IMR-90 (cell line): ENCODE results near the gene ERMP1. TPM values are rescaled to one million over a fixed set of nuclear protein-coding genes. Genes with fewer than 3 reads are reported as not detected.
A peak's percentile ranks its signal among the peaks of the same experiment; 100 is the strongest.

Source experiments
- ATAC-seq: fragments of 200-7000 bp; cut with Tn5 transposase; 2 replicates; pipeline ENCODE4 v1.9.1; 2020; ENCODE audit warnings: low read depth, mild to moderate bottlenecking, moderate library complexity
- BruUV-seq: library from RNA; stranded (reverse); fragments of 400-500 nt; replicated peaks from 2 replicates; lab custom pipeline; 2021; lab: Mats Ljungman, UMichigan
- CTCF ChIA-PET: fragments of 300-600 bp; formaldehyde crosslinking; extraction: SDS; loops from one replicate; lab custom pipeline; 2021; ENCODE audit warnings: antibody characterized with exemption; lab: Yijun Ruan, JAX
- POLR2A ChIA-PET: fragments of 300-600 bp; sonication (Branson Sonifier 250); formaldehyde crosslinking; loops from one replicate; lab custom pipeline; 2022; ENCODE audit warnings: antibody characterized with exemption; ENCODE audit not compliant: unreplicated experiment; lab: Charles Lee
- DNase-seq: peaks from one replicate; pipeline ENCODE4 v3.0.0; 2013
- H2AFZ ChIP-seq: replicated peaks from 2 replicates; pipeline ENCODE3; 2013; ENCODE audit warnings: low read length, mild to moderate bottlenecking; ENCODE audit not compliant: poor library complexity
- H2AK5ac ChIP-seq: 2 replicates; pipeline ENCODE4 v1.6.1; 2013; ENCODE audit warnings: low read depth, low read length, inconsistent platforms
- H2AK9ac ChIP-seq: replicated peaks from 2 replicates; pipeline ENCODE3; 2013; ENCODE audit warnings: mild to moderate bottlenecking, low read depth, low read length, moderate library complexity; ENCODE audit not compliant: poor library complexity
- H2BK120ac ChIP-seq: 2 replicates; pipeline ENCODE4 v1.6.1; 2013; ENCODE audit warnings: low read depth, low read length, inconsistent platforms
- H2BK15ac ChIP-seq: 3 replicates; pipeline ENCODE4 v1.6.1; 2013; ENCODE audit warnings: low read depth, low read length, inconsistent platforms
- H2BK20ac ChIP-seq: 2 replicates; pipeline ENCODE4 v1.6.1; 2013; ENCODE audit warnings: low read depth, mild to moderate bottlenecking, inconsistent platforms, low read length, moderate library complexity
- H2BK5ac ChIP-seq: 2 replicates; pipeline ENCODE4 v1.6.1; 2013; ENCODE audit warnings: mild to moderate bottlenecking, low read depth, low read length, inconsistent platforms; ENCODE audit not compliant: poor library complexity, severe bottlenecking
- H3K14ac ChIP-seq: replicated peaks from 2 replicates; pipeline ENCODE4 v1.6.1; 2013; ENCODE audit warnings: low read depth, low read length, inconsistent platforms
- H3K18ac ChIP-seq: 2 replicates; pipeline ENCODE4 v1.6.1; 2013; ENCODE audit warnings: low read depth, low read length, control low read depth
- H3K23ac ChIP-seq: 2 replicates; pipeline ENCODE4 v1.6.1; 2013; ENCODE audit warnings: low read depth, low read length, inconsistent platforms
- H3K27ac ChIP-seq: 2 replicates; pipeline ENCODE4 v1.5.1; 2013; ENCODE audit warnings: mild to moderate bottlenecking, control low read depth, low read length; ENCODE audit not compliant: insufficient read depth
- H3K27me3 ChIP-seq: 2 replicates; pipeline ENCODE4 v1.6.1; 2013; ENCODE audit warnings: low read length; ENCODE audit not compliant: control insufficient read depth, insufficient read depth
- H3K36me3 ChIP-seq: 2 replicates; pipeline ENCODE4 v1.6.1; 2013; ENCODE audit warnings: low read length, mixed read lengths; ENCODE audit not compliant: control insufficient read depth, insufficient read depth
- H3K4ac ChIP-seq: 2 replicates; pipeline ENCODE4 v1.6.1; 2013; ENCODE audit warnings: low read depth, low read length, inconsistent platforms
- H3K4me1 ChIP-seq: 2 replicates; pipeline ENCODE4 v1.6.1; 2013; ENCODE audit warnings: low read length, mixed read lengths; ENCODE audit not compliant: control insufficient read depth, insufficient read depth
- H3K4me2 ChIP-seq: 2 replicates; pipeline ENCODE4 v1.6.1; 2013; ENCODE audit warnings: low read depth, mild to moderate bottlenecking, control low read depth, low read length, moderate library complexity
- H3K4me3 ChIP-seq: 2 replicates; pipeline ENCODE4 v1.5.1; 2013; ENCODE audit warnings: low read depth, mild to moderate bottlenecking, control low read depth, low read length, moderate library complexity; ENCODE audit not compliant: insufficient read depth
- H3K56ac ChIP-seq: 2 replicates; pipeline ENCODE4 v1.6.1; 2013; ENCODE audit warnings: low read length, inconsistent platforms; ENCODE audit not compliant: insufficient read depth; ENCODE audit errors: extremely low read depth
- H3K79me1 ChIP-seq, 2 experiments: 2 replicates each; pipeline ENCODE4 v1.6.1; 2013; ENCODE audit warnings: low read length in 2 of 2, inconsistent platforms in 1 of 2, low read depth in 1 of 2
- H3K9ac ChIP-seq: 2 replicates; pipeline ENCODE4 v1.6.1; 2013; ENCODE audit warnings: low read depth, low read length, control low read depth
- H3K9me1 ChIP-seq: 2 replicates; pipeline ENCODE4 v1.6.1; 2013; ENCODE audit warnings: low read length, inconsistent platforms; ENCODE audit not compliant: insufficient read depth
- H3K9me3 ChIP-seq: 2 replicates; pipeline ENCODE4 v1.6.1; 2013; ENCODE audit warnings: low read length; ENCODE audit not compliant: control insufficient read depth, insufficient read depth
- H4K20me1 ChIP-seq: 2 replicates; pipeline ENCODE4 v1.6.1; 2013; ENCODE audit warnings: low read length, inconsistent platforms; ENCODE audit not compliant: insufficient read depth
- H4K5ac ChIP-seq: 2 replicates; pipeline ENCODE4 v1.6.1; 2013; ENCODE audit warnings: mild to moderate bottlenecking, low read depth, low read length, control low read depth
- H4K8ac ChIP-seq, 2 experiments: 2 replicates each; pipeline ENCODE4 v1.6.1; 2013; ENCODE audit warnings: low read depth in 2 of 2, low read length in 2 of 2, control low read depth in 1 of 2, inconsistent platforms in 1 of 2
- H4K91ac ChIP-seq: 2 replicates; pipeline ENCODE4 v1.6.1; 2013; ENCODE audit warnings: low read depth, low read length, inconsistent platforms; ENCODE audit not compliant: insufficient read depth
- CHD1 ChIP-seq: IDR thresholded peaks from 2 replicates; pipeline ENCODE4 v1.6.1; 2012; ENCODE audit warnings: low read depth, low read length, improper control_type of control experiment
- CTCF ChIP-seq: conservative IDR thresholded peaks from 2 replicates; pipeline ENCODE4 v1.5.1; 2012; ENCODE audit warnings: mild to moderate bottlenecking, low read depth, low read length, improper control_type of control experiment
- MAFK ChIP-seq: IDR thresholded peaks from 2 replicates; pipeline ENCODE4 v1.6.1; 2012; ENCODE audit warnings: low read depth, low read length, improper control_type of control experiment
- RAD21 ChIP-seq: IDR thresholded peaks from 2 replicates; pipeline ENCODE4 v1.6.1; 2012; ENCODE audit warnings: low read length, improper control_type of control experiment
- RCOR1 ChIP-seq: IDR thresholded peaks from 2 replicates; pipeline ENCODE4 v1.6.1; 2012; ENCODE audit warnings: mild to moderate bottlenecking, low read length, improper control_type of control experiment; ENCODE audit not compliant: insufficient replicate concordance
- WGBS, 2 experiments: methylation state at CpG; one replicate each; pipeline versions ENCODE4 v1.1.5 to v1.1.7; 2013; ENCODE audit warnings: missing lambda C conversion rate in 2 of 2; ENCODE audit not compliant: insufficient read length in 1 of 2; ENCODE audit errors: extremely low coverage in 2 of 2; 5-methylcytosine and 5-hydroxymethylcytosine counted together
- dilution Hi-C: fragments of 300-500 bp; cut with HindIII; formaldehyde crosslinking; loops from one replicate; pipeline ENCODE4 v1.14.3; 2018; ENCODE audit warnings: low sequenced_read_pairs; ENCODE audit not compliant: unreplicated experiment
- in situ Hi-C: fragments of 300-500 bp; cut with MboI; formaldehyde crosslinking; loops from 3 replicates; pipeline ENCODE4 v1.14.3; 2019; ENCODE audit warnings: low sequenced_read_pairs, inconsistent platforms, mixed read lengths
- intact Hi-C: fragments of 100-400 bp; cut with micrococcal nuclease; formaldehyde crosslinking; loops from 2 replicates; pipeline ENCODE4 v1.10.0; 2022
- polyA plus RNA-seq, 3 experiments: library from polyadenylated mRNA; depleted of rRNA; stranded (reverse); fragments of >200 nt; gene quantifications; 2 replicates each; pipeline ENCODE4 v1.2.3, GENCODE V29; 2012; ENCODE audit warnings: low replicate concordance in 1 of 3
- total RNA-seq: library from RNA; depleted of rRNA; stranded (reverse); fragments of >200 nt; gene quantifications from 2 replicates; pipeline ENCODE4 v1.2.3, GENCODE V29; 2012

ERMP1 gene
- total and polyA plus RNA-seq, 2 of the 4 experiments (the other 2 are of a cell fraction), result 2.2 to 4.7 TPM

DNA sequence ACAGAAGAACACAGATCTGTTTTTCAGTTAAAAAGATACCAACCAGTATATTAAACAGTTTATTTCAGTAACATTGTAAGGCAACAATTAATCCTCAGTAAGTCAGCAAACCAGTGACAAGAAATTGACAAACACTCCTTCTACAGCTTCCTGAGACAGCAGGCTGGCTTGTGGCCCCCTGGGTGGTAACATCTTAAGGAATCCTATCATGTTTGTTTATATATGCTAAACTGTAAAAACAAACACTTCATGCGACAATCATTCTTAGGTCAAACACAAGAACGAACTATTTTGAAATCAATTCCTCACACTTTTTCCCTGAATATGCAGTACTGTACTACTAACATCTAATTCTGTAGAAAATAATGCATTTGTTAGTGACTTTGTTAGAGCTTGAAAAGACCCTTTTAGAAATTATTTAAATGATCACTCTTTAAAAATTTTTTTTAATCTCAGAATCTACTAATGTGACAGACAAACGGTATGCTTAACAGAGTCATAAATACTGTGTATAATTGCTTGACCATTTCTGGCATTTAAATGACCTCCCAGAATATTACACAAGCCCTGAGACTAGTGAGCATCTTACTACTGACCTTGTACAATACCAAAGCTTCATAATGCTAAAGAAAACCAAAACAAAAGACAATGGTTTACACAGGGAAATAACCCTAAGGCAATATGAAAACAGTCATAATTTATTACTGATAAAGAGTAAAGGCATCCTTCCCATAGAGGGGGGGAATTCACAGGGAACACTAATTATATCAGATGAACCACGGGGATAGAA, 48.2 kb downstream of the ERMP1 start:
- Histone ChIP-seq H2BK20ac (no peak overlapping the region), H2AK9ac (no peak overlapping the region), H2AFZ (no peak overlapping the region), H3K9me3 (peaks cover 8% of the 10 kb centered on the region), H3K9me1 (peaks cover 11% of the 10 kb centered on the region; the same call in 1 of the 2 replicates), H3K27me3 (no peaks in the 10 kb centered on the region), H3K56ac (no peak overlapping the region), H3K23ac (no peak overlapping the region), H2BK15ac (no peak overlapping the region), H3K4me3 (no peak overlapping the region), H2BK5ac (no peak overlapping the region), H3K27ac (no peak overlapping the region), H3K4ac (no peak overlapping the region), H4K91ac (no peak overlapping the region), H4K8ac (no peak overlapping the region), H2BK120ac (no peak overlapping the region), H3K36me3 (peaks cover 8% of the 10 kb centered on the region), H3K14ac (no peak overlapping the region), H3K9ac (no peak overlapping the region), H2AK5ac (no peak overlapping the region), H4K20me1 (no peaks in the 10 kb centered on the region; the same call in 1 of the 2 replicates), H3K18ac (no peak overlapping the region), H3K4me2 (no peak overlapping the region), H4K5ac (no peak overlapping the region), H3K4me1 (peaks cover 9% of the 10 kb centered on the region), H3K79me1 (peaks cover 7 to 10% of the 10 kb centered on the region in 2 experiments)
- DNase-seq (no peak), ATAC-seq (peak; percentile 25)
- CTCF ChIA-PET, result interaction anchor here (0.6 to 1.1 kb wide), 2 partner anchors 15 to 371 kb away, joined by 3 read pairs; no protein-coding TSS in a partner anchor
- intact Hi-C loops, result no loop called here
- dilution Hi-C loops, result no loop called here
- no CpG with 5 or more reads among the region's 4 CpGs for WGBS, 2 experiments
- POLR2A ChIA-PET, result no interaction called here
- no TSS peak for BruUV-seq
- in situ Hi-C loops, result no loop called here
- TF ChIP-seq RCOR1 (no peak), CHD1 (no peak), CTCF (no peak), RAD21 (no peak), MAFK (no peak)
